NCI-H2196 treated with DMSO at 0.1 percent for 48 hours (cell line): ENCODE results near the gene BICDL2.
"Not testable (repeated sequence)": the region's sequence is repeated elsewhere in the genome, so short reads cannot be mapped to it uniquely, and the experiment has no call there.

Experiments used
- DNase-seq: peaks from one replicate; lab custom pipeline; 2025; ENCODE audit not compliant: unreplicated experiment; lab: John Stamatoyannopoulos, UW

Gene BICDL2

GRCh38 chr16:3065069-3065741 is 28.5 kb upstream of the BICDL2 start, which contains the start of gene IL32:
IL32 (plus strand) TSS chr16:3065640; CDS start chr16:3065812, 172 bp downstream.
- no peak for DNase-seq

GRCh38 chr16:3063625-3064386 is 27.1 kb upstream of the BICDL2 start:
- DNase-seq: no peak

GRCh38 chr16:3062553-3062952 is 25.8 kb upstream of the BICDL2 start:
- no peak for DNase-seq

- no peak for DNase-seq
Measured at GRCh38 chr16:3060339-3061127, 23.8 kb upstream of the BICDL2 start.

GRCh38 chr16:3059723-3060242 is 23.0 kb upstream of the BICDL2 start:
- no peak for DNase-seq

- peak; percentile 61 for DNase-seq
Measured at GRCh38 chr16:3059041-3059722, 22.4 kb upstream of the BICDL2 start.

GRCh38 chr16:3058139-3059030 is 21.6 kb upstream of the BICDL2 start:
- no peak for DNase-seq

- DNase-seq: no peak
Measured at GRCh38 chr16:3057181-3058138, 20.7 kb upstream of the BICDL2 start.

GRCh38 chr16:3056336-3057180 is 19.8 kb upstream of the BICDL2 start:
- DNase-seq: no peak

- not testable (repeated sequence) for DNase-seq
Measured at GRCh38 chr16:3055734-3056115, 19.0 kb upstream of the BICDL2 start.

GRCh38 chr16:3054965-3055733 is 18.4 kb upstream of the BICDL2 start:
- DNase-seq: no peak

- DNase-seq: not testable (repeated sequence)
Measured at GRCh38 chr16:3053330-3053710, 16.6 kb upstream of the BICDL2 start.

GRCh38 chr16:3052571-3053329 is 16.0 kb upstream of the BICDL2 start:
- not testable (repeated sequence) for DNase-seq

- DNase-seq: no peak
Measured at GRCh38 chr16:3051494-3051893, 14.8 kb upstream of the BICDL2 start.

- DNase-seq: no peak
Measured at GRCh38 chr16:3051009-3051408, 14.3 kb upstream of the BICDL2 start.

- DNase-seq: no peak
Measured at GRCh38 chr16:3050487-3050886, 13.7 kb upstream of the BICDL2 start.
